HepG2 (cell line): ENCODE measurements around the gene SLX4. TPM values are rescaled to one million over a fixed set of nuclear protein-coding genes. Genes with fewer than 3 reads are reported as not detected.
"Not testable (repeated sequence)": the region's sequence is repeated elsewhere in the genome, so short reads cannot be mapped to it uniquely, and the experiment has no call there.

ENCODE experiments used
- ATAC-seq: fragments of 200-7000 bp; cut with Tn5 transposase; 3 replicates; pipeline ENCODE4 v1.9.1; 2020; ENCODE audit warnings: mild to moderate bottlenecking, moderate library complexity
- BruUV-seq: library from RNA; stranded (reverse); fragments of 400-500 nt; replicated peaks from 2 replicates; lab custom pipeline; 2021; lab: Mats Ljungman, UMichigan
- CTCF ChIA-PET: fragments of 300-600 bp; formaldehyde crosslinking; extraction: SDS; loops from one replicate; lab custom pipeline; 2021; ENCODE audit warnings: low total read pairs, inconsistent platforms, low intra/inter-chr PET ratio; lab: Yijun Ruan, JAX
- POLR2A ChIA-PET: fragments of 350-600 bp; sonication (Branson Sonifier 250); formaldehyde crosslinking; loops from one replicate; lab custom pipeline; 2020; ENCODE audit warnings: antibody characterized with exemption, inconsistent platforms; lab: Yijun Ruan, JAX
- DNase-seq: peaks from one replicate; pipeline ENCODE4 v3.0.0-alpha.2; 2015; ENCODE audit warnings: low spot score
- FAIRE-seq: peaks from 3 replicates; lab custom pipeline; 2011; peaks lifted over from hg19 to GRCh38; lab: Jason Lieb, UNC
- H2AFZ ChIP-seq: one replicate; pipeline ENCODE4 v1.6.1; 2011; ENCODE audit warnings: low read length, inconsistent platforms
- H3K27ac ChIP-seq: fragments of 300-600 bp; 3 replicates; pipeline ENCODE4 v1.8.0; 2011; ENCODE audit warnings: mixed run types, mild to moderate bottlenecking, mixed read lengths, low read length, inconsistent platforms; ENCODE audit not compliant: insufficient read depth; ENCODE audit errors: extremely low read length
- H3K27me3 ChIP-seq, 2 experiments: fragments of 200-600 bp in 1 of 2; 2 replicates in 1 of 2; 3 replicates in 1 of 2; pipeline versions ENCODE4 v1.6.0 to v1.8.0; 2011; ENCODE audit warnings: low read length in 2 of 2, mild to moderate bottlenecking in 2 of 2, moderate library complexity in 2 of 2, inconsistent platforms in 1 of 2; ENCODE audit not compliant: insufficient read depth in 2 of 2, control insufficient read depth in 1 of 2
- H3K36me3 ChIP-seq, 2 experiments: fragments of 200-600 bp in 1 of 2; replicated peaks in 1 of 2; 2 replicates in 1 of 2; 3 replicates in 1 of 2; pipeline versions ENCODE4 v1.5.1 to v1.8.0; 2011; ENCODE audit warnings: low read length in 2 of 2, inconsistent platforms in 1 of 2; ENCODE audit not compliant: insufficient read depth in 2 of 2, control insufficient read depth in 1 of 2
- H3K4me1 ChIP-seq: 2 replicates; pipeline ENCODE4 v1.5.1; 2012; ENCODE audit warnings: low read length, inconsistent platforms; ENCODE audit not compliant: insufficient read depth
- H3K4me2 ChIP-seq: 2 replicates; pipeline ENCODE4 v1.6.0; 2011; ENCODE audit warnings: low read depth, low read length, inconsistent platforms
- H3K4me3 ChIP-seq, 3 experiments: fragments of 200-600 bp in 1 of 3; sonication (generic), shearing (Covaris generic) in 1 of 3; replicated peaks in 1 of 3; 2 replicates each; pipeline ENCODE4 v1.5.1; 2011 to 2016; ENCODE audit warnings: low read length in 3 of 3, inconsistent platforms in 2 of 3, low read depth in 2 of 3, mild to moderate bottlenecking in 2 of 3, control low read depth in 1 of 3, mixed read lengths in 1 of 3; ENCODE audit not compliant: insufficient read depth in 1 of 3
- H3K79me2 ChIP-seq: one replicate; pipeline ENCODE4 v1.6.1; 2011; ENCODE audit warnings: low read length, inconsistent platforms; ENCODE audit not compliant: insufficient read depth
- H3K9ac ChIP-seq: 2 replicates; pipeline ENCODE4 v1.6.0; 2011; ENCODE audit warnings: mild to moderate bottlenecking, low read depth, low read length, inconsistent platforms; ENCODE audit not compliant: insufficient read depth
- H3K9me3 ChIP-seq: 2 replicates; pipeline ENCODE4 v1.5.1; 2012; ENCODE audit warnings: mild to moderate bottlenecking, low read length
- H4K20me1 ChIP-seq: 2 replicates; pipeline ENCODE4 v1.6.0; 2011; ENCODE audit warnings: inconsistent platforms, mild to moderate bottlenecking, low read length, moderate library complexity; ENCODE audit not compliant: insufficient read depth
- CAMTA2 ChIP-seq: sonication (generic); formaldehyde crosslinking; IDR thresholded peaks from 2 replicates; pipeline ENCODE4 v1.4.0; 2020; ENCODE audit warnings: mild to moderate bottlenecking, missing genetic modification reagents, borderline replicate concordance
- CENPBD1 ChIP-seq: sonication (generic); formaldehyde crosslinking; IDR thresholded peaks from 2 replicates; pipeline ENCODE4 v1.8.0; 2022; ENCODE audit warnings: missing genetic modification reagents, low read depth, mild to moderate bottlenecking, borderline replicate concordance
- HNRNPLL ChIP-seq: fragments of 200-400 bp; formaldehyde crosslinking; IDR thresholded peaks from 2 replicates; pipeline ENCODE4 v1.6.1; 2017; ENCODE audit warnings: mild to moderate bottlenecking, low read depth, low read length; ENCODE audit not compliant: poor library complexity, severe bottlenecking
- MLLT10 ChIP-seq: sonication (generic); formaldehyde crosslinking; IDR thresholded peaks from 2 replicates; pipeline ENCODE4 v1.4.0; 2020; ENCODE audit warnings: missing genetic modification reagents
- RARA ChIP-seq: IDR thresholded peaks from 2 replicates; pipeline ENCODE4 v1.6.1; 2016; ENCODE audit warnings: missing genetic modification reagents, missing compliant biosample characterization
- ZBTB49 ChIP-seq: sonication (generic); formaldehyde crosslinking; IDR thresholded peaks from 2 replicates; pipeline ENCODE4 v1.4.0; 2020; ENCODE audit warnings: missing genetic modification reagents, borderline replicate concordance
- ZNF235 ChIP-seq: sonication (generic); formaldehyde crosslinking; IDR thresholded peaks from 2 replicates; pipeline ENCODE4 v1.8.1; 2023; ENCODE audit warnings: mild to moderate bottlenecking, missing genetic modification reagents, borderline replicate concordance
- ZNF556 ChIP-seq: sonication (generic); formaldehyde crosslinking; IDR thresholded peaks from 2 replicates; pipeline ENCODE4 v1.4.0; 2020; ENCODE audit warnings: mild to moderate bottlenecking, missing genetic modification reagents, borderline replicate concordance
- ZNF746 ChIP-seq: sonication (generic); formaldehyde crosslinking; IDR thresholded peaks from 2 replicates; pipeline ENCODE4 v1.8.0; 2022; ENCODE audit warnings: mild to moderate bottlenecking, missing genetic modification reagents
- WGBS: methylation state at CpG from one replicate; pipeline ENCODE4 v1.1.6; 2017; ENCODE audit warnings: low lambda C conversion rate; 5-methylcytosine and 5-hydroxymethylcytosine counted together
- in situ Hi-C: cut with HindIII; loops from 2 replicates; pipeline ENCODE4 v1.10.0; 2017; ENCODE audit warnings: low pct_unique_long_range_greater_than_20kb; ENCODE audit not compliant: extremely low pct_ligation_motif_present
- intact Hi-C: fragments of 100-400 bp; cut with micrococcal nuclease; formaldehyde crosslinking; loops from one replicate; pipeline ENCODE4 v1.10.0; 2022; ENCODE audit not compliant: unreplicated experiment
- polyA plus RNA-seq, 8 experiments: library from polyadenylated mRNA; depleted of rRNA in 3 of 8; stranded (reverse) in 7 of 8; unstranded in 1 of 8; fragments of >200 nt; fragmentation: Illumina TruSeq in 4 of 8; extraction: Trizol in 4 of 8; gene quantifications; 2 replicates each; pipeline versions ENCODE4 v1.2.1 to v1.2.3, GENCODE V29; 2011 to 2016; ENCODE audit warnings: low read depth in 4 of 8, missing spikeins in 1 of 8, mixed read lengths in 1 of 8; ENCODE audit not compliant: insufficient read depth in 1 of 8
- total RNA-seq, 5 experiments: library from RNA; depleted of rRNA; stranded (reverse); fragments of >200 nt; fragmentation: Illumina TruSeq; extraction: Trizol; gene quantifications; 2 replicates each; pipeline ENCODE4 v1.2.3, GENCODE V29; 2016; ENCODE audit warnings: low read depth in 1 of 5

The SLX4 gene
- total and polyA plus RNA-seq, 2 of the 13 experiments (the other 11 are each of a cell fraction or from before 2014, with no cell fraction given): 1.1 to 3.6 TPM

- no peak for TF ChIP-seq MLLT10 (CRISPR knock-in tag)
- TF ChIP-seq, all 625 proteins: peak for 49
These were observed 1.3 kb downstream of the SLX4 start (continued) for GRCh38 chr16:3609895-3610697.

- CTCF ChIA-PET, H2AFZ ChIP-seq, H4K20me1 ChIP-seq, POLR2A ChIA-PET, H3K9ac ChIP-seq, DNase-seq, H3K27me3 ChIP-seq, H3K4me2 ChIP-seq, intact Hi-C loops, FAIRE-seq, H3K27ac ChIP-seq, in situ Hi-C loops, H3K36me3 ChIP-seq, H3K4me3 ChIP-seq, H3K9me3 ChIP-seq, BruUV-seq, ATAC-seq: not testable (repeated sequence)
- 90% methylated on average over 13 of the region's 13 CpGs for WGBS
- peaks cover 22% of the 10 kb centered on the region for H3K79me2 ChIP-seq
- peaks cover 48% of the 10 kb centered on the region for H3K4me1 ChIP-seq
These were observed 2.4 kb downstream of the SLX4 start for GRCh38 chr16:3608976-3609375.

- WGBS: 96% methylated on average over 5 of the region's 5 CpGs
- no peak for DNase-seq
- Histone ChIP-seq H3K9ac (no peak overlapping the region), H3K4me3 (no peak overlapping the region), H3K27me3 (no peaks in the 10 kb centered on the region; a peak in 1 of 5 replicates), H3K4me2 (no peak overlapping the region), H4K20me1 (no peaks in the 10 kb centered on the region), H2AFZ (no peak overlapping the region), H3K27ac (no peak overlapping the region), H3K36me3 (peaks cover 1 to 5% of the 10 kb centered on the region in 2 experiments; a peak in 1 of 5 replicates), H3K4me1 (peaks cover 42% of the 10 kb centered on the region), H3K9me3 (no peaks in the 10 kb centered on the region), H3K79me2 (peaks cover 16% of the 10 kb centered on the region)
- BruUV-seq: no TSS peak
- POLR2A ChIA-PET: no interaction called here
- intact Hi-C loops: no loop called here
- CTCF ChIA-PET: no interaction called here
- no peak for ATAC-seq
- in situ Hi-C loops: no loop called here
- FAIRE-seq: no peak
- TF ChIP-seq ZBTB49 (CRISPR knock-in tag) (no peak), ZNF746 (CRISPR knock-in tag) (no peak), HNRNPLL (no peak), CENPBD1 (CRISPR knock-in tag) (no peak), CAMTA2 (no peak), ZNF235 (no peak), RARA (no peak), ZNF556 (CRISPR knock-in tag) (no peak)
These were observed 3.3 kb downstream of the SLX4 start for GRCh38 chr16:3608069-3608468.
